Thymus (tissue), 11 donors: ENCODE measurements around the gene RAB34. TPM values are rescaled to one million over a fixed set of nuclear protein-coding genes. Genes with fewer than 3 reads are reported as not detected.
A peak's percentile ranks its signal among the peaks of the same experiment; 100 is the strongest.

Source experiments
- DNase-seq, 9 donors: peaks; one replicate each; pipeline ENCODE4 v3.0.0-alpha.2; 2013; ENCODE audit warnings: low spot score in 9 of 9, low read depth in 6 of 9, missing footprints in 1 of 9
- H3K27ac ChIP-seq, 2 donors: one replicate each; pipeline ENCODE4 v1.5.1; 2013; ENCODE audit warnings: control low read depth in 1 of 2, low read depth in 1 of 2, low read length in 1 of 2, mild to moderate bottlenecking in 1 of 2, moderate library complexity in 1 of 2
- H3K27me3 ChIP-seq, 2 donors: one replicate each; pipeline ENCODE4 v1.5.1; 2013; ENCODE audit warnings: low read length in 1 of 2; ENCODE audit not compliant: control insufficient read depth in 2 of 2, insufficient read depth in 1 of 2
- H3K36me3 ChIP-seq, 2 donors: one replicate each; pipeline ENCODE4 v1.5.1; 2013; ENCODE audit warnings: low read length in 1 of 2, mild to moderate bottlenecking in 1 of 2, moderate library complexity in 1 of 2; ENCODE audit not compliant: control insufficient read depth in 2 of 2, insufficient read depth in 2 of 2
- H3K4me1 ChIP-seq, 2 donors: one replicate each; pipeline ENCODE4 v1.5.1; 2013; ENCODE audit warnings: low read length in 2 of 2; ENCODE audit not compliant: control insufficient read depth in 2 of 2, insufficient read depth in 2 of 2
- H3K4me3 ChIP-seq, 2 donors: one replicate each; pipeline ENCODE4 v1.5.1; 2013; ENCODE audit warnings: low read length in 2 of 2, control low read depth in 1 of 2, mild to moderate bottlenecking in 1 of 2
- H3K9me3 ChIP-seq, 2 donors: one replicate each; pipeline ENCODE4 v1.5.1; 2013; ENCODE audit warnings: low read length in 1 of 2, mild to moderate bottlenecking in 1 of 2; ENCODE audit not compliant: control insufficient read depth in 2 of 2, insufficient read depth in 1 of 2
- WGBS: extraction: QIAGEN DNeasy Blood & Tissue Kit; methylation state at CpG from one replicate; pipeline ENCODE4 v1.1.7; 2013; 5-methylcytosine and 5-hydroxymethylcytosine counted together
- polyA plus RNA-seq: library from polyadenylated mRNA; stranded (reverse); fragments of 200-250 nt; gene quantifications from one replicate; pipeline ENCODE4 v1.2.3, GENCODE V29; 2013
- total RNA-seq: library from RNA; stranded (reverse); fragments of 120-200 nt; gene quantifications from one replicate; pipeline ENCODE4 v1.2.4, GENCODE V29; 2013
- donor health status: healthy.

RAB34 gene
- total and polyA plus RNA-seq, 2 donors: 26.6 to 81.9 TPM

DNA sequence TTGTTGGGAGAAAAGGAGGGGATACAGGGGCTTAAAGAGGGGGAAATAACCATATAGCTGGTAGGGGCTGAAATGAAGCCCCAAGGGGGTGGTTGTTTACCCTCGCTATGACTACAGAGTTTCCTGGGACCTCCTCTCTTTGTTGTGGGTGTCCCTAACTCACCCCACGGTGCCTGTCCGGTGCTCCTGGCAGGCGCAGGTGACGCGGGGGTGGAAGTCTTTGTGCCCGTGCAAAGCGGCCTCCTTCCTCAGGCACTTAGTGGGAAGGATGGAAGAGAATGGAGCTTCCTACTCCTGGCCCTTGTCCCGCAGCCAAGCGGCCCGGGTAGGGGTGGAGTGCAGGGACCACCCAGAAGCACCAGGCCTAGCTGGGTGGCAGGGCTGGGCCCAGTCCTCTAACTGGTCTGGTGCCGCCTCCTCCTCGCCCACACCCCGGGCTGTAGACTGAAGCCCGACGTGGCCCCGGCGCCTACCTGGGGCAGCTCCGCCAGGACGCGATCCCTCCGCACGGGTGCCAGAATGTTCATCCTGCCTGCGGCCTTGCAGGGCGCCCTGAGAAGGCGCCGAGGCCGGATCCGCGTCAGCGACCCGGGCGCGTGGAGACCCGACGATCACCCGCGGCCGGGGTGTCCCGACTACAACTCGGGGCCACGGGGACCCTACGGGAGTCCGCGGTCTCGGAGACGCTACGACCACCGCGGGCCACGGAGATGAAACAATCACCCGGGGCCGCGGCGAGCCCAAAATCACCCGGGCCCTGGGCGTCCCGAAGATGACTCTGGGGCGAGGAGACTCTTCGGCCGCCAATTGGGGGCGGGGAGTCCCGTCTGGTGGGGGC lies 709 bp downstream of the RAB34 start:
- Histone ChIP-seq H3K4me3 (peak overlapping the region; percentile 42 to 45), H3K9me3 (no peaks in the 10 kb centered on the region), H3K36me3 (peaks cover 10 to 13% of the 10 kb centered on the region in 2 donors), H3K4me1 (peaks cover 18 to 49% of the 10 kb centered on the region in 2 donors), H3K27me3 (peaks cover 31 to 62% of the 10 kb centered on the region in 2 donors), H3K27ac (peak overlapping the region; percentile 18 to 69)
- 42% methylated on average over 63 of the region's 63 CpGs for WGBS
- no peak for DNase-seq

DNA sequence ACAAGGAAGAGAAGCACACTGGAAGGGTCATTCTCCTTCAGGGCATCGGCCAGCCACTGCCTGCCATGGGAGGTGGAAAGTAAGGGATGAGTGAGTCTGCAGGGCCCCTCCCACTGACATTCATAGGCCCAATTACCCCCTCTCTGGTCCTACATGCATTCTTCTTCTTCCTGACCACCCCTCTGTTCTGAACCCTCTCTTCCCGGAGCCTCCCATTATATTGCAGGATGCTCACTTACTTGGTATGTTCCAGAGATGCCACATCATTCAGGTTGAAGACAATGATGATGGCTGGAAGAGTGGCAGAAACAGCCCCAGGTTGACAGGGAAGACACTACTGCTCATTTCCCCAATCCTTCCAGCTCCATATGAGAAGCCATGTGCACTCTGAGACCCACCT lies 2.5 kb downstream of the RAB34 start:
- H3K36me3 ChIP-seq: no peaks in the 10 kb centered on the region
- H3K27me3 ChIP-seq: peaks cover 31 to 62% of the 10 kb centered on the region in 2 donors
- no peaks in the 10 kb centered on the region for H3K9me3 ChIP-seq
- 97% methylated on average over 2 of the region's 2 CpGs for WGBS
- DNase-seq: no peak
- H3K4me1 ChIP-seq: peaks cover 16 to 47% of the 10 kb centered on the region in 2 donors
- no peak overlapping the region for H3K4me3 ChIP-seq
- H3K27ac ChIP-seq: no peak overlapping the region

- WGBS: 97% methylated on average over 3 of the region's 3 CpGs
- H3K4me1 ChIP-seq: peaks cover 16 to 49% of the 10 kb centered on the region in 2 donors
- no peak overlapping the region for H3K27ac ChIP-seq
- H3K27me3 ChIP-seq: peaks cover 31 to 61% of the 10 kb centered on the region in 2 donors
- H3K9me3 ChIP-seq: no peaks in the 10 kb centered on the region
- no peak for DNase-seq
- H3K36me3 ChIP-seq: no peaks in the 10 kb centered on the region
- H3K4me3 ChIP-seq: no peak overlapping the region
Observed at GRCh38 chr17:28714281-28714680, 3.4 kb downstream of the RAB34 start.

DNA sequence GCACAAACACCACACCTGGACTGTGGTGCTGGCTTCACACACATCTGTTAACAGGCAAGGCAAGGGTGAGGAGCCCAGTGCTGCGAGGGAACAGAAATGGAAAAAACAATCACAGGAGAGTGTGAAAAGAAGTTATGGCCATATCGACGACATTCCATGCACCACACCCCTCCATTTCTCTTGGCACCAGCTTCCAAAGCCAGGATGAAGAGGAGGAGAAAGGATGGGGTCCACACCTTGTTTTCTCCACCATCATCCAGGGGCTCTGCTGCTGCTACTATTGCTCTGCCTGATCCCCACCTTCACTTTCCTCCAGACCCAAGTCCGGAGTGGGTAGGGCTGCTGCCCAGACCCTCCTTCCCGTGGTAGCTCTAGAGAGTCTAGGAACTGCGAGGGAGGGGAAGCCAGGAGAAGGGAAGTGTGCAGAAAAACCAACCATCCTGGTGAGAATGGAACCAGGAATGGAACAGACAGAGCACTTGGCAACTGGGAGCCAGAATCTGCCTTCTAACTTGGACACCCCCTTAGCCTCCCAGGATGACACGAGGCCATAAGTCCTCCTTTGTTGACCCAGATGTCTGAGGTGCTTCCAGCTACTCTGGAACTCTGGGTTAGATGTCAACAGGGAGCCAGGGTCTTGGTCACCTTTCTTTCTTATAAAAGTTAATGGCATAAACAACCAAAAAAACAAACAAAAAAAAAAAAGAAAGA lies 4.8 kb downstream of the RAB34 start:
- Histone ChIP-seq H3K4me1 (peaks cover 13 to 35% of the 10 kb centered on the region in 2 donors), H3K36me3 (no peaks in the 10 kb centered on the region), H3K27ac (peak overlapping the region in 1 of 2 donors; percentile 88), H3K4me3 (no peak overlapping the region), H3K9me3 (no peaks in the 10 kb centered on the region), H3K27me3 (peaks cover 23 to 46% of the 10 kb centered on the region in 2 donors)
- WGBS: 94% methylated on average over 7 of the region's 7 CpGs
- DNase-seq: no peak

DNA sequence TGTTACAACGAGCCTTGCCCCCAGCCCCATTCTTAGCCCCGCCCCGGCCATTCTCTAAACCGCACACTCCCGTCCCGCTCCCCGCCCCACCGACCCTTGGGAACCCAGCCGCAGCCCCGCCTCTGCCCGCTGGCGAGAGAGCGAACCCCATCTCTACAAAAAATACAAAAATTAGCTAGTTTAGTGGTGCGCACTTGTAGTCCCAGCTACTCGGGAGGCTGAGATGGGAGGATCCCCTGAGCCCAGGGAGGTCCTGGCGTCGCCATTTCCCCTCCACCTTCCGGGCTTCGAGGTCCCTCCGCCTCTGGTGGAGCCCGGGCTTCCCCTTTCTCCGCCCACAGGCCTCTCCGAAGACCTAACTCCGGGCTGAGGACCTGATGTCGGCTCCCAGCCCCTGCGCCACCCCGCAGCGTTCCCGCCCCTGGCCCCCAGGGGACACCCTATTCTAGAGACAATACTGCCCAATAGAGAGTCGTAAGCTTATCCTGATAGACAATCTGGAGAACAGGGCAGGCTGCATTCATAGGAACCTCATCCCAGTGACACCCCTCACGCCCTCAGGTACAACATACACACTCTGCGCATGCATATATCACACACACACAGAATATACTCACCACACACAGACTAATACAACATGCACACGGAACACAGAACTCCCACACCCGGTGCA lies 5.5 kb downstream of the RAB34 start:
- peak in 3 of 9 donors; percentile 49 to 70 (median 60) for DNase-seq
- WGBS: 12% methylated on average over 34 of the region's 34 CpGs
- Histone ChIP-seq H3K27me3 (peaks cover 16 to 40% of the 10 kb centered on the region in 2 donors), H3K9me3 (no peaks in the 10 kb centered on the region), H3K4me3 (peak overlapping the region; percentile 53 to 68), H3K27ac (peak overlapping the region; percentile 44 to 88), H3K4me1 (peaks cover 8 to 30% of the 10 kb centered on the region in 2 donors), H3K36me3 (no peaks in the 10 kb centered on the region)

- DNase-seq: peak in 3 of 9 donors; percentile 45 to 77 (median 61)
- Histone ChIP-seq H3K27ac (peak within 1 kb of the TSS; percentile 53 to 88), H3K4me1 (peaks cover 6 to 28% of the 10 kb centered on the region in 2 donors), H3K4me3 (peak within 1 kb of the TSS; percentile 53 to 68), H3K9me3 (no peaks in the 10 kb centered on the region), H3K36me3 (no peaks in the 10 kb centered on the region), H3K27me3 (peaks cover 11 to 35% of the 10 kb centered on the region in 2 donors)
- WGBS: 1% methylated on average over 20 of the region's 20 CpGs
Observed at GRCh38 chr17:28711723-28712031, 6.0 kb downstream of the RAB34 start, which contains the start of gene PROCA1. PROCA1 (minus strand) TSS chr17:28711888; CDS start chr17:28711660, 228 bp downstream.

DNA sequence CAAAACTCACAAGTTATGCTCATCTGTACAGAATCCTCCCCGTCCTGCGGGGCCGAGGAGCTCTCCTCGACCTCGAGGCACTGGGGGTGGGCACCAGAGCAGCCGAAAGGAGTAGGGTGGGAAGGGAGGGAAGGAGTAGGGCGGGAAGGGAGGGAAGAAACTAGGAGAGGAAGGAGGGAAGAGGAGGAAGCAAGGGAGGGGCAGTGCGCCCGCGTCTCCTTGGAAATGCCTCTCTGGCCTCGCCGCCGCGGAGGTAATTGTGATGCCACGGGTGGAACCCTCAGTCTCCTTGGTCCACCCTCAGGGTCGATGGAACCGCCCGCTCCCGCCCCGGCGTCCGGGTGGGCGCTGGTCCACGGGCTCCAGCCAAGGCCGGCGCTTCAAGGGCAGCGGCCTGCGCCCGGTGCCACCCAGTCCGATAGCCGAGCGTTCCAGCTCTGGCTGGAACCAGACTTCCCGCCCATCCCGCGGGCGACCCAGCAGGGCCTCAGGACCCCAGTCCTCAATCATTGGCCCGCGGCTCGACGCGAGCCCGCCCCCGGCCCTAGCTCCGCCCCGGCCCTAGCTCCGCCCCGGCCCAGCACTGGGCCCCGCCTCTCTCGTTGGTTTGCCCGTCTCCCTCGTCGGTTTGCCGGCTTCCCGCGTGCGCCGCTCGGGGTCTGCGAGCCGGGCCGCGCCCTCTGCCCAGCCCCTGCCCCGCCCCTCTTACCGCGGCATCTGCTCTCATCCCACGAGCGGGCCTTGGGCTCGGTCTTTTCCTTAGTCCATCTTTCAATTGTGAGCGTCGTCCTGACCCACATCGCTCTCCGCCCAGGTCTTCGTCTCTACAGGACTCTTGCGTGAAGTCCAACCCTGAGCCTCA lies 6.6 kb downstream of the RAB34 start:
- Histone ChIP-seq H3K36me3 (peaks cover 0 to 1% of the 10 kb centered on the region in 2 donors), H3K4me3 (peak overlapping the region; percentile 53 to 68), H3K9me3 (no peaks in the 10 kb centered on the region), H3K27me3 (peaks cover 6 to 29% of the 10 kb centered on the region in 2 donors), H3K27ac (peak overlapping the region; percentile 53 to 88), H3K4me1 (peaks cover 6 to 28% of the 10 kb centered on the region in 2 donors)
- DNase-seq: peak in 7 of 9 donors; percentile 54 to 90 (median 84)
- WGBS: under 1% methylated on average over 74 of the region's 74 CpGs

- H3K9me3 ChIP-seq: no peaks in the 10 kb centered on the region
- DNase-seq: no peak
- no peak overlapping the region for H3K4me3 ChIP-seq
- no peak overlapping the region for H3K27ac ChIP-seq
- peaks cover 21 to 33% of the 10 kb centered on the region in 2 donors for H3K36me3 ChIP-seq
- peaks cover 6 to 21% of the 10 kb centered on the region in 2 donors for H3K4me1 ChIP-seq
- H3K27me3 ChIP-seq: peaks cover 0 to 3% of the 10 kb centered on the region in 2 donors
- WGBS: 97% methylated on average over 2 of the region's 2 CpGs
Observed at GRCh38 chr17:28707339-28707720, 10.3 kb downstream of the RAB34 start.
